Inflammatory macrophage (primary cell): ENCODE results near the gene USP11.
A peak's percentile ranks its signal among the peaks of the same experiment; 100 is the strongest.

Experiments used
- DNase-seq, 2 donors: peaks; one replicate each; pipeline ENCODE4 v3.0.0-alpha.2; 2020 to 2022
- total RNA-seq, 18 experiments: gene quantifications; one replicate each; lab custom pipeline; 2026; ENCODE audit warnings: mixed read lengths in 6 of 18, inconsistent platforms in 2 of 18; lab: John Stamatoyannopoulos, UW

USP11 gene
- 19.0 to 38.0 (median 28.7) reads per million in 18 experiments for total RNA-seq

- peak; percentile 38 to 42 for DNase-seq
These were observed at the start of gene USP11 for GRCh38 chrX:47232803-47233332. USP11 (plus strand) TSS chrX:47233009; CDS start chrX:47233044, 35 bp downstream.

GRCh38 chrX:47184486-47184885 lies 48.3 kb upstream of the USP11 start:
- no peak for DNase-seq

GRCh38 chrX:47185241-47185640 lies 47.6 kb upstream of the USP11 start:
- no peak for DNase-seq

- DNase-seq, result no peak
These were observed 46.6 kb upstream of the USP11 start for GRCh38 chrX:47186096-47186740.

GRCh38 chrX:47187106-47187677 lies 45.6 kb upstream of the USP11 start:
- DNase-seq, result no peak

GRCh38 chrX:47189906-47190305 lies 42.9 kb upstream of the USP11 start:
- DNase-seq, result no peak

GRCh38 chrX:47190445-47191269 lies 42.2 kb upstream of the USP11 start:
- DNase-seq, result peak; percentile 79 to 84

GRCh38 chrX:47191331-47191730 lies 41.5 kb upstream of the USP11 start:
- no peak for DNase-seq

- no peak for DNase-seq
These were observed 40.9 kb upstream of the USP11 start for GRCh38 chrX:47191806-47192401.

- DNase-seq, result peak; percentile 94 to 96
These were observed 39.2 kb upstream of the USP11 start, which contains the start of gene UBA1 for GRCh38 chrX:47193475-47194193. UBA1 (plus strand) TSS chrX:47193829; CDS start chrX:47198803, 4,974 bp downstream.

- DNase-seq, result no peak
These were observed 38.5 kb upstream of the USP11 start for GRCh38 chrX:47194194-47194787.

GRCh38 chrX:47196098-47196497 lies 36.7 kb upstream of the USP11 start:
- DNase-seq, result no peak

GRCh38 chrX:47197526-47197925 lies 35.3 kb upstream of the USP11 start:
- no peak for DNase-seq

GRCh38 chrX:47198026-47198686 lies 34.7 kb upstream of the USP11 start:
- no peak for DNase-seq

- DNase-seq, result no peak
These were observed 34.1 kb upstream of the USP11 start for GRCh38 chrX:47198687-47199080.

- DNase-seq, result no peak
These were observed 33.5 kb upstream of the USP11 start for GRCh38 chrX:47199286-47199685.

GRCh38 chrX:47200385-47201150 lies 32.2 kb upstream of the USP11 start:
- no peak for DNase-seq

GRCh38 chrX:47201345-47201944 lies 31.4 kb upstream of the USP11 start:
- DNase-seq, result no peak

- DNase-seq, result no peak
These were observed 30.5 kb upstream of the USP11 start for GRCh38 chrX:47202316-47202715.

GRCh38 chrX:47202877-47203276 lies 29.9 kb upstream of the USP11 start:
- DNase-seq, result no peak
